Common myeloid progenitor, CD34-positive (primary cell): ENCODE data around the gene ANKRD16.
"Not testable (repeated sequence)": the region's sequence is repeated elsewhere in the genome, so short reads cannot be mapped to it uniquely, and the experiment has no call there.

Source experiments
- CTCF ChIA-PET: fragments of 350-600 bp; sonication (Branson Sonifier 250); formaldehyde crosslinking; loops from one replicate; lab custom pipeline; 2021; ENCODE audit warnings: antibody characterized with exemption; lab: Charles Lee
- POLR2A ChIA-PET: fragments of 350-600 bp; sonication (Branson Sonifier 250); formaldehyde crosslinking; loops from one replicate; lab custom pipeline; 2021; ENCODE audit warnings: antibody characterized with exemption; lab: Charles Lee
- DNase-seq, 3 donors: peaks; one replicate each; pipeline versions ENCODE4 v3.0.0 to v3.0.0-alpha.2; 2013
- H3K27ac ChIP-seq, 2 experiments: 1 replicate in 1 of 2; 2 replicates in 1 of 2; pipeline ENCODE4 v1.7.0; 2013; ENCODE audit warnings: inconsistent platforms in 2 of 2, low read length in 2 of 2, mild to moderate bottlenecking in 2 of 2, low read depth in 1 of 2, moderate library complexity in 1 of 2; ENCODE audit not compliant: severe bottlenecking in 2 of 2, insufficient read depth in 1 of 2, poor library complexity in 1 of 2
- H3K27me3 ChIP-seq, 5 experiments: replicated peaks in 2 of 5; 1 replicate in 3 of 5; 2 replicates in 2 of 5; pipeline versions ENCODE4 v1.6.1 to v1.7.0; 2013; ENCODE audit warnings: low read length in 4 of 5, mild to moderate bottlenecking in 2 of 5, moderate library complexity in 2 of 5, inconsistent platforms in 1 of 5; ENCODE audit not compliant: insufficient read depth in 5 of 5, control insufficient read depth in 4 of 5
- H3K36me3 ChIP-seq, 4 experiments: 1 replicate in 2 of 4; 2 replicates in 2 of 4; pipeline versions ENCODE4 v1.6.1 to v1.7.0; 2013; ENCODE audit warnings: low read length in 3 of 4, control low read depth in 1 of 4, mild to moderate bottlenecking in 1 of 4; ENCODE audit not compliant: control insufficient read depth in 4 of 4, insufficient read depth in 4 of 4
- H3K4me1 ChIP-seq, 4 experiments: 1 replicate in 3 of 4; 2 replicates in 1 of 4; pipeline versions ENCODE4 v1.6.1 to v1.7.1; 2013; ENCODE audit warnings: low read length in 3 of 4, mild to moderate bottlenecking in 3 of 4, control low read depth in 1 of 4, inconsistent platforms in 1 of 4, moderate library complexity in 1 of 4; ENCODE audit not compliant: control insufficient read depth in 4 of 4, insufficient read depth in 4 of 4; ENCODE audit errors: control extremely low read depth in 1 of 4
- H3K4me3 ChIP-seq, 7 experiments: 1 replicate in 4 of 7; 2 replicates in 3 of 7; pipeline versions ENCODE4 v1.5.1 to v1.7.0; 2013; ENCODE audit warnings: mild to moderate bottlenecking in 7 of 7, low read length in 6 of 7, moderate library complexity in 6 of 7, inconsistent platforms in 2 of 7, low read depth in 2 of 7, control low read depth in 1 of 7; ENCODE audit not compliant: insufficient read depth in 4 of 7, control insufficient read depth in 1 of 7; ENCODE audit errors: extremely low read depth in 1 of 7
- H3K9me3 ChIP-seq, 5 experiments: 1 replicate in 4 of 5; 2 replicates in 1 of 5; pipeline versions ENCODE4 v1.6.1 to v1.7.1; 2013; ENCODE audit warnings: low read length in 4 of 5, mild to moderate bottlenecking in 2 of 5, inconsistent platforms in 1 of 5, low read depth in 1 of 5, moderate library complexity in 1 of 5; ENCODE audit not compliant: control insufficient read depth in 4 of 5, insufficient read depth in 2 of 5; ENCODE audit errors: control extremely low read depth in 1 of 5
- WGBS: methylation state at CpG from one replicate; pipeline ENCODE4 v1.1.5; 2013; ENCODE audit not compliant: insufficient coverage; 5-methylcytosine and 5-hydroxymethylcytosine counted together

The ANKRD16 gene

DNA sequence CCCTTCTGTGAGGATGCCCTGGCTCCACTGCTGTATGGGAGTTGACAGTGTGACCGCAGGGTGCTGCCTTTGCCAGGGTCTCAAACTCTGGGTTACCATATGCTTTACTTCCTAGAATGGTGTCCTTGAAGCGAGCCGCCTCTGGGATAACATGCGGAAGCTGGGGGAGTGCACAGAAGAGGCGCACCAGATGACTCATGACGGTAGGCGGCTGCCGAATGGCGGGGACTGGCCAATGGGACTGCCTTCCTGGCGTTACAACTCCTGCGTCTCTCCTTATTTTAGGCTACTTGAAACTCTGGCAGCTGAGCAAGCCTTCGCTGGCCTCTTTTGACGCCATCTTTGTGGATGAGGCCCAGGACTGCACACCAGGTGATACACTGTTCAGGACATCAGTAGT, 27.6 kb upstream of the ANKRD16 start:
- no peaks in the 10 kb centered on the region for H3K27me3 ChIP-seq
- ChIA-PET POLR2A (no interaction called here), CTCF (no interaction called here)
- 98% methylated on average over 13 of the region's 13 CpGs for WGBS
- peaks cover 44 to 97% (median 77%) of the 10 kb centered on the region in 4 experiments for H3K36me3 ChIP-seq
- no peak overlapping the region for H3K27ac ChIP-seq
- no peaks in the 10 kb centered on the region for H3K9me3 ChIP-seq
- H3K4me1 ChIP-seq = no peaks in the 10 kb centered on the region
- DNase-seq = no peak
- no peak overlapping the region for H3K4me3 ChIP-seq

DNA sequence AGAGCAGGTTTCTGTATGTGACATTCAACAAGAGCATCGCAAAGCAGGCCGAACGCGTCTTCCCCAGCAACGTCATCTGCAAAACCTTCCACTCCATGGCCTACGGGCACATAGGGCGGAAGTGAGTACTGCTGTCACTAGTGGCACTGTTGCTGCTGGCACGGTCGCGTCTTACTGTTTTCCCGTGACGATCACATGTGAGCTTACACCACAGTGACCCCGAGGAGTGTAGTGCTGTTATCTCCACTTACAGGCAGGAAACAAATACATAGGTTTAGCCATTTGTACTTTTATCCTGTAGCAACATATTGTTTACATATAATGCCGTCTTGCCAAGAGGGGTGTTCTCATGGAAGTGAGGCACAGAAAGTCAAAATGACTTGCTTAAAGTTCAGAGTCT, 25.8 kb upstream of the ANKRD16 start:
- POLR2A ChIA-PET = no interaction called here
- no peak overlapping the region for H3K4me3 ChIP-seq
- CTCF ChIA-PET = interaction anchor here (0.9 to 1.1 kb wide), 3 partner anchors 9 to 24 kb away, joined by 3 read pairs; no protein-coding TSS in a partner anchor
- H3K27me3 ChIP-seq = no peaks in the 10 kb centered on the region
- DNase-seq = peak; percentile 24 to 75 (median 45)
- peaks cover 48 to 95% (median 76%) of the 10 kb centered on the region in 4 experiments for H3K36me3 ChIP-seq
- no peaks in the 10 kb centered on the region for H3K4me1 ChIP-seq
- 89% methylated on average over 14 of the region's 14 CpGs for WGBS
- no peaks in the 10 kb centered on the region for H3K9me3 ChIP-seq
- no peak overlapping the region for H3K27ac ChIP-seq

DNA sequence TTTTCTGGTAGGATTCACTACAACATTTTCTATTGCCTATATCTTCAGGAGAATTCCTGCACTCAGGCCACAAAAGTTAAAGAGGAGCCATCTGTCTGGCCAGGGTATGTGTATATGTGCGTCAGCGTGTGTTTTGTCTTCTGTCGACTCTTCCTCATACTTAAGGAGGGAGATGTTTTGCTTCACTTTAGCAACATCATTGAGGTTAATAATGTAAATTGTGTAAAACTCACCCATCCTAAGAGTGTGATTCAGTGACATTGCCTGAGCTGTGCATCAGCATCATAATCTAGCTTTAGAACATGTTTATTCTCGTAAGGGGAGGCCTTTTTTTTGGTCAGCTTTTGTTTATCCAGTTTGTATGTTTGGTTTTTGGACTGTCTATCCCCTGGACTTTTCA, 24.0 kb upstream of the ANKRD16 start:
- H3K9me3 ChIP-seq = no peaks in the 10 kb centered on the region
- no peak overlapping the region for H3K27ac ChIP-seq
- DNase-seq = no peak
- H3K4me3 ChIP-seq = no peak overlapping the region
- no peaks in the 10 kb centered on the region for H3K4me1 ChIP-seq
- CTCF ChIA-PET = no interaction called here
- WGBS = no CpG with 5 or more reads among the region's 4 CpGs
- H3K36me3 ChIP-seq = peaks cover 51 to 98% (median 83%) of the 10 kb centered on the region in 4 experiments
- POLR2A ChIA-PET = no interaction called here
- H3K27me3 ChIP-seq = no peaks in the 10 kb centered on the region

DNA sequence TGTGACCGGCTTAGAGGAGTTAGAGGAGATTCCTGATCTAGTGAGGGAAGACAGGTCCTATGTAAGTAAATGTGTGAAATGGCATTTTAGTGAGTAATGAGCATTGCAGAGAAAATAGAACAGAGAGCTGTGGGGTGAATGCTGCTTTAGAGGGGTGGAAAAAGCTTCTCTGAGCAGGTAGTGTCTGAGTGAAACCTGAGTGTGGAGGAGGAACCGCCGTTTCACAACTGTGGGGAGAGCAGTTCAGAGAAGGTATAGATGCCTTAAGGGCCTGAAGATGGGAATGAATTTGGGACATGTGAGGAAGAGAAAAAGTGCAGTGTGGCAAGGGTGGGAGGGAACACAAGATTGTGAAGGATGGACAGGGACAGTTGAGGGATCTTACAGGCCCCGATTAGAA, 22.0 kb upstream of the ANKRD16 start:
- 94% methylated on average over 4 of the region's 4 CpGs for WGBS
- Histone ChIP-seq H3K27me3 (no peaks in the 10 kb centered on the region), H3K4me1 (peaks cover 0 to under 1% (median 0%) of the 10 kb centered on the region in 4 experiments), H3K4me3 (no peak overlapping the region), H3K27ac (no peak overlapping the region), H3K36me3 (peaks cover 46 to 92% (median 67%) of the 10 kb centered on the region in 4 experiments), H3K9me3 (peaks cover 0 to 2% (median 0%) of the 10 kb centered on the region in 5 experiments)
- POLR2A ChIA-PET = interaction anchor here (0.7 kb wide), 1 partner anchor 240 kb away, joined by 5 read pairs; no protein-coding TSS in a partner anchor
- CTCF ChIA-PET = interaction anchor here (0.7 kb wide), 1 partner anchor 28 kb away, joined by 3 read pairs; no protein-coding TSS in a partner anchor
- no peak for DNase-seq

DNA sequence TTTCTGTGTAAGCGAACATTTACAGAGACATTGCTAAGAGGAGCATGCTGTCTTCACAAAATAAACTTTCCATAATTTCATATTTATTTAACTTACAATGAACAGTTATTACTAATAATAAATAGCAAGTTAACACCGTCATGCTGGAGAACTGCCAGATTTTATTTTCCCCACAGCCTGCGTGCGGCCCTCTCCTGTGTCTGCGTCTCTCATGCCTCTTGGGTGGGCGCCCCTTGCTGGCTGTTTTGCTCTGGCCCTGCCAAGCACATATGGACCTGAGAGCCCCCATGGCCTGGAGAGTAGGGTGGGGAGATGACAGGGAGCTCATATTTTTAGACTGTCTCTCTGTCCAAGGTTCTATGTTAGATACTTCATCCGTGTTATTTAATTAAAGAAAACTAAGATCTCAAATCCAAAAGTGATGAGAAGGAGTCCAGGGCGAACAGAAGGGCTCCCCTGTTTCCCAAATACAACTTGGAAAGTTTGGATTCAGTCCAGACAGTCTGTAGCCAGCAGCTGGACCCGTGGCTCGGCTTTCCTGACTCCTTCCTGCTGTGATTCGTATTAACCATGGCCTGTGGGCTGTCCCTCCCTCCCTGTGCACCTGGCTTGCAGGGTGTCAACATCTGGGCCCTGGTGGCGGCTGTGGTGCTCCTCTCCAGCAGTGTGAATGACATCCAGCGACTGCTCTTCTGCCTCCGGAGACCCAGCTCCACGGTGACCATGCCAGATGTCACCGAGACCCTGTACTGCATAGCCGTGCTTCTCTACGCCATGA, 20.8 kb upstream of the ANKRD16 start:
- Histone ChIP-seq H3K27me3 (no peaks in the 10 kb centered on the region), H3K4me3 (no peak overlapping the region), H3K36me3 (peaks cover 40 to 91% (median 61%) of the 10 kb centered on the region in 4 experiments), H3K9me3 (peaks cover 0 to 2% (median 0%) of the 10 kb centered on the region in 5 experiments), H3K4me1 (peaks cover 0 to 5% (median 0%) of the 10 kb centered on the region in 4 experiments), H3K27ac (no peak overlapping the region)
- WGBS = 96% methylated on average over 12 of the region's 18 CpGs
- ChIA-PET POLR2A (no interaction called here), CTCF (no interaction called here)
- no peak for DNase-seq

DNA sequence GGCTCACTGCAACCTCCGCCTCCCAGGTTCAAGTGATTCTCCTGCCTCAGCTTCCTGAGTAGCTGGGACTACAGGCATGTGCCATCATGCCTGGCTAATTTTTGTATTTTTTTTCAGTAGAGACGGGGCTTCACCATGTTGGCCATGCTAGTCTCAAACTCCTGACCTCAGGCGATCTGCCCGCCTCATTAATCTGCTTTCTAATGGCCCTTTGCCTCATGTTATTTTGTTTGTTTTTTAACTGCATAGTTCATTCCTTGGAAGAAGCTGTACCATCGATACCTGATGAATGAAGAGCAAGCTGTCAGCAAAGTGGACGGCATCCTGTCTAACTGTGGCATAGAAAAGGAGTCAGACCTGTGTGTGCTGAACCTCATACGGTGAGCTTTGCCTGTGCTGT, 19.0 kb upstream of the ANKRD16 start:
- WGBS = 96% methylated on average over 7 of the region's 7 CpGs
- H3K27ac ChIP-seq, POLR2A ChIA-PET, H3K4me1 ChIP-seq, DNase-seq, H3K4me3 ChIP-seq, H3K9me3 ChIP-seq, H3K27me3 ChIP-seq: not testable (repeated sequence)
- CTCF ChIA-PET = interaction anchor here (1.7 kb wide), 1 partner anchor 18 kb away, joined by 6 read pairs; the partner anchor contains the start of genes ANKRD16 and FBH1
- peaks cover 29 to 77% (median 47%) of the 10 kb centered on the region in 4 experiments for H3K36me3 ChIP-seq

DNA sequence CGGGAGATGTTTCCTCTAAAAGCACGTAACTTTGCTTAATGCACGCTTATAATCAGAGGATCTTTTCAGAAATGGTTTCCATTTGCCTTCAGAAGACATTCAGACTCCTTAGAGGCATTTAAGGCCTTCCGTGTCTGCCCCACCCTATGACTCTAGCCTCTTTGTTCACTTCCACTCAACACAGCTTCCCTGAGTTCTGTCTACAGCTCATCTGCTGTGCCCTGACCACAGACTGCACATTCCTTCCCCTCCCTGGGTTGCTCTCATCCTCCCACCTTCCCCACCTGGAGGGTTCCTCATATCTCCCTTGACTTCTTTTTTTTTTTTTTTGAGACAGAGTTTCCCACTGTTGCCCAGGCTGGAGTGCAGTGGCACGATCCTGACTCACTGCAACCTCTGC, 17.0 kb upstream of the ANKRD16 start:
- WGBS = 99% methylated on average over 5 of the region's 5 CpGs
- POLR2A ChIA-PET = no interaction called here
- CTCF ChIA-PET = interaction anchor here (0.8 to 1.3 kb wide), 2 partner anchors 9 to 12 kb away, joined by 3 read pairs; no protein-coding TSS in a partner anchor
- peaks cover 22 to 58% (median 41%) of the 10 kb centered on the region in 4 experiments for H3K36me3 ChIP-seq
- no peak for DNase-seq
- H3K27me3 ChIP-seq = no peaks in the 10 kb centered on the region
- H3K4me1 ChIP-seq = peaks cover 0 to 5% (median 0%) of the 10 kb centered on the region in 4 experiments
- no peak overlapping the region for H3K4me3 ChIP-seq
- no peak overlapping the region for H3K27ac ChIP-seq
- peaks cover 0 to 2% (median 0%) of the 10 kb centered on the region in 5 experiments for H3K9me3 ChIP-seq
